GM21381 (cell line): ENCODE measurements around the gene MTHFSD.

Source experiments
- ATAC-seq: cut with Tn5 transposase; IDR thresholded peaks from one replicate; pipeline ENCODE4 v1.9.1; 2021; ENCODE audit warnings: mild to moderate bottlenecking, moderate library complexity; ENCODE audit not compliant: unreplicated experiment

The MTHFSD gene

GRCh38 chr16:86531641-86532525 lies 23.2 kb downstream of the MTHFSD start:
- no peak for ATAC-seq

DNA sequence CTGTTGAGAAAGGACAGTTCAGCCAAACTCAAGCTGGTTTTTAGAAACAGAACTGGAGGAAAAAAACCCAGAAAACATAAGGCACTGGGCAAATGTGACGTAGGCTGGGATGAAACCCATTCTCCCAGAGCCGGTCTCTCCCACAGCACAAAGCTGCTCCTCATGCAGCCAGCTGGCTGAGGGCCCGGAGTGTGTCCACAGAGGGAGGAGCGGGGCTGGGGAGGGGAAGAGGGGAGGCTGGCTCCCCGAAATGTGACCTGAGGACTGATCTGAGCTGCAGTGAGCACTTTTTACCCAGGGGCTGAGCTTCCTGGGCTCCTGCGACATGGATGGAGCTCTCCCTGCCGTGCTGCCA lies 23.9 kb downstream of the MTHFSD start:
- no peak for ATAC-seq

GRCh38 chr16:86530251-86531190 lies 24.5 kb downstream of the MTHFSD start:
- no peak for ATAC-seq

GRCh38 chr16:86529160-86529559 lies 25.9 kb downstream of the MTHFSD start:
- ATAC-seq = no peak

GRCh38 chr16:86528061-86528929 lies 26.7 kb downstream of the MTHFSD start:
- no peak for ATAC-seq

- no peak for ATAC-seq
Measured at GRCh38 chr16:86527366-86527765, 27.7 kb downstream of the MTHFSD start.

DNA sequence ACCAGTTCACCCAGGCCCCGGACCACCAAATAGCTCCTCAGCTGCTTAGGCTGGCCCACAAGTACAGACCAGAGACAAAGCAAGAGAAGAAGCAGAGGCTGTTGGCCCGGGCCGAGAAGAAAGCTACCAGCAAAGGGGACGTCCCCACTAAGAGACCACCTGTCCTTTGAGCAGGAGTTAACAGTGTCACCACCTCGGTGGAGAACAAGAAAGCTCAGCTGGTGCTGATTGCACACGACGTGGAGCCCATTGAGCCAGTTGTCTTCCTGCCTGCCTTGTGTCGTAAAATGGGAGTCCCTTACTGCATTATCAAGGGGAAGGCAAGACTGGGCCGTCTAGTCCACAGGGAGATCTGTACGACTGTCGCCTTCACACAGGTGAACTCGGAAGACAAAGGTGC lies 29.3 kb downstream of the MTHFSD start:
- no peak for ATAC-seq

- no peak for ATAC-seq
Measured at GRCh38 chr16:86524029-86524428, 31.0 kb downstream of the MTHFSD start.

- ATAC-seq = no peak
Measured at GRCh38 chr16:86523166-86523740, 31.8 kb downstream of the MTHFSD start.

DNA sequence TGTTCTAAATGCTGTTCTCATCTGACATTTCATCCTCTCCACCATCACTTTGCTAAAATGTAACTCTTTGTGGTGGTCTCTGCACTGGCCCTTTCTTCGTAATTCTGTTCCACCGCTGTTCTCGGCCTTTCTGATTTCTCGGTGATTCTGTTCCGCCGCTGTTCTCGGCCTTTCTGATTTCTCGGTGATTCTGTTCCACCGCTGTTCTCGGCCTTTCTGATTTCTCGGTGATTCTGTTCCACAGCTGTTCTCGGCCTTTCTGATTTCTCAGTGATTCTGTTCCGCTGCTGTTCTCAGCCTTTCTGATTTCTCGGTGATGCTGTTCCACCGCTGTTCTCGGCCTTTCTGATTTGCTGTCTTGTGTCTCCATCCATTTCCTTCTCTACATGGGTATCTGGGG lies 32.4 kb downstream of the MTHFSD start:
- no peak for ATAC-seq

DNA sequence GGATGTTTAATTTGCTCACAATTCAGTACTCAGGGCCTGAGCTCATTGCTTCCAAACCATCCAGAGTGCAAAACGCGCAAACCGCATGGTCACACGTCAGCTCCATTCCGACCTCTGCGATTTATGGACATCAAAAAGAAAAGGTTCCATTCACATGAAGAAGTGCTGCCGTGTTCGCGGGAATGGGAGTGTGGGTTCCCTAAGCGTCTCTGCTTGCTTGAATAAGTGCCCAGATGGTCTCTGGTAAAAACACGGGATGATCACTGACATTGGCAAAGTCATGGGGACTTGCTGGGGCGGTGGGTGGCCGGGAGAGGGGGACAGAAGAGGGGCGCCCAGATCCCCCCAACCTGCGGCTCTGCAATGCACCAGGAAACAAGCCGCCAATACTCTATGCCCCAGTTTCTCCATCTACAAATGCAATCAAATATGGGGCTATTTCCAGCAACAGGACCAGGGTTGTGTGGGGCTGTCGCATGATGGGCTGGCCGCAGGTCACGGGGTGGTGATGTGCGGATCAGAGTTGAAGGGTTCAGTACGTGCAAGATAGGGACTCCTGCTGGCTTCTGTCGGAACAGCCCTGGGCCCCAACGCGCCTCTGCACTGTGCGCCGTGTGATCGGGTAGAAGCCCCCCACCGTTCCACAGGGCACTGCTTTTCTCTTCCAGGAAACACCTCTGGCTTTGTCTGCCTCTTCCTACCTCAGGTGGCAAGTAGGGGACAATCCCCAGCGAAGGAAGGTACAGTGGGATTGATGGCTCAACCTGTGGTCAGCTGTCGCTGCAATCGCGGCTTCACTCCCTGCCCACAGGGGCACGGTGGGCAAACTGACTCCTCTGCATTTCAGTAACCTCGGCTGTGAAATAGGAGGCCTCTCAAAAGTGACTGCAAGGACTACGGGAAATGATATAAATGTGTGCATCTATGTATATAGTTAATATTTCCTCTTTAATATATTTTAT lies 33.5 kb downstream of the MTHFSD start:
- ATAC-seq = no peak

DNA sequence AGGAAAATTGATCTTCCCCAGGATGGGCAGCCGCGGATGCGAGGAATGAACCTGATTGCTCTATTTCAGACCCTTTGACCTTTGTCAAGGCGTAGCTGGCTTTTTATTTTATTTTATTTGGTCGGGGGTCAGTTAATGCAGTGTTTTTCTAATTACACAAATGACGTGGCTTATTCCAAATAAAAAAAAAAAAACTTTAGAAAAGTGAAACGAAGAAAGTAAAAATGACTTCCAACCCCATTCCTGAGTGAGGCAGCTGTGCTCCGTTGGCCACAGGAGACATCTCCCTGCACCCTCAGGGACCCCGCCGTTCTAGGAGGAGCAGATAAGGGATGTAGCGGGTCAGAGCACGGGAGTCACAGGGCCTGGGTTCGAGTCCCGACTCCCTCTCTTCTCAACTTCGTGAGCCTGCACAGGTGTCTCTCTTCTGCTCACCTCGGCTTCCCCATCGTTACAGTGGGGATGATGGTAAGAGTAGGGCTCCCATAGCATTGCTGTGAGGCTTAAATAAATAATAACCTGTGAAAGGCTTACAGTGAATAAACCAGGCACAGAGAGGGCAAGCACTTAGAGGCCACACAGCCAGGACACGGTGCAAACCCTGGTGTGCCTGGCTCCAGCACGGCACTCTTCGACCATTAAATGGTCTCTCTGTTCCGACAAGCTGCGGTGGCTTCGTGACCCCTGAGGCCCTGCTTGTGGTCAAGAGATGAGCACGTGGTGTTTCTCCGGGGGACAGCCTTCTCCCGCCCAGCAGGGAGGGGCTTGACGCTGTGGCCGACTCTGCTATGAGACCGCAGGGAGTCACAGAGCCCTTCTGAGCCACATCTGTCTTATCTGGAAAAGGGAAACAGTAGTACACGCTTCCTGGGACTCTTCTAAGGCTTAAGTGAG lies 34.5 kb downstream of the MTHFSD start:
- no peak for ATAC-seq

DNA sequence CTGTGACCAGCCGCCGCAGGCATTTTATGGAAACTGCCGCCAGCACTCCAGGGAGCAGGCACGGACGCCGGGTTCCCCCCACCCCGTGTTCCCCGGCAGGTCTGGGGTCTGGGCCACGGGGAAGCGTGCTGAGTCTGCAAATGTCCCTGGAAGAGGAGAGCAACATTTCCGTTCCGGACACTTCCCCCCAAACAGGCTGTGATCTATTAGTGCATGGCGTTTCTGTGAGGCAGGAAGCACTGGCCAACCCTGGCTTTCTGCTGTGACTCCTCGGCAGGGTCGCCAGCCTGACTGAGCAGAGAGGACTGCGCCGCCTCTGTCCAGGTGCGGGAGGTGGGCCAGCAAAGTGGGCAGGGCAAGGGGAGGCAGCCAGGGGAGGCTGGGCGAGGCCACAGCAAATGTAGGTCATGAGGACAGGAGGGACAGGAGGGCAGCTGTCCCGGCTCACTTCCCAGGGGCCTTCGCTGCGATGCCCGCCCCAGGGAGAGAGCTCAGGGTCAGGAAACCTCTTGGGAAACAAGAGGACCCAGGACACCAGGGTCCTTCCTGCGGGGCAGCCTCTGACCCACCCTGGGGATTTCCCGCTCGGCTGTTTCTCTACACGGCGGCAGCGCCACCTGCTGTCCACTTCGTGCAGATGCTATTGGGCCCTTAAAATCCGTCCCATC lies 35.3 kb downstream of the MTHFSD start:
- ATAC-seq = no peak

DNA sequence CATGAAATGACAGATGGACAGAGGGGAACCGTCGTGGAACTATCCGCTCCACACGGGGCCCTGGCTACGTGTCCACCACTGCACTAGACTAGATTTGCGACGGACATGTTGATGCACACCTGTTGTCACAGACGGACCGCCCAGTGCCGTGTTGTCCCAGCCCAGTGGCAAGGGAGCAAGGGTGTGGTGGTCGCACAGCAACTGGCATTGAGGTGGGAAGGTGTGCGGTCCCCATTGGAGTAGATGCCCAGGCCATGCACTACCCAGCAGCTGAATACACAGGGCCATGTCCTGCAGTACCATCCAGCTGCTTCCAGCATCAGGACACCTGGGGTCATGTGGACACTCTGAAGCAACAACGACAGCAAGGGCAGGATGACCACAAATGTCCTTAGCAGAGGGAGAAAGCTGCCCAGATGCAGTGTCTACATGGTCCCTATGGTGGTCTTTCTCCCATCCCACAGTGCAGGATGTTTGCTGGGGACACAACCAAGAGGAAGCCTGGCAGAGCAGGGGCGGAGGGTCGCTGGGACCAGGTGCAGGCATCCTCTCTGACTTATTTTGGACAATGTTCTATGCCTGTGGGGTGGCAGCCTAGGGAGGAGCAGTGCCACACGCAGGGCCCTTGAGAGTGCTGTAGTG lies 35.9 kb downstream of the MTHFSD start:
- no peak for ATAC-seq

DNA sequence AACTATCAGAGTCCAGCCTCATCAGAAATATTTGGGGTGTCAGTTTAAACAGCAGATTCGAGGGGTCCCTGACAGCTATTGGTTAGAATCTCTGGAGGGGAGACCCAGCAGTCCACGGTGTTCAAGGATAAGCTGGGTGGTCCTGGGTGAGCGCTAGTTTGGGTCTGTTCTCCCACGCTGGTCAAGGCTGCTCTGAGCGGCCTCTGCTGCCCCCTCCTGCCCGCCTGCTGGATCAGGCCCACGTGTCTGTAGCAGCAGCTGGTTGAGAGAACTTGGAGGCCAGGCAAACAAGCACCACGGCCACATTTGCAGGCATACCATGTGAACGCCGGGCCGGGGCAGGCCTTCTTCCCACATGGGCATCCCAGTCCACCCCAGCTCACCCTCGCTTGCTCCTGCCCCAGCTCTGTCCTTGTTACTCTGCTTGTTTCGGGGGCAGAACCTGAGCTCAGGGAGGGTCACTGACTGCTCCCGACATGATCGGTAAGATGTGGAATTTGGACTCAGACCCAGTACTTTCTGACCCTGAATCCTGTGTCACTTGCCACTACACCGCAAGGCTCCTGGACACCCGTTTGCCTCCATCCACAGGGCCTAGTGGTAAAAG lies 37.3 kb downstream of the MTHFSD start:
- no peak for ATAC-seq

- no peak for ATAC-seq
Measured at GRCh38 chr16:86517033-86517432, 38.0 kb downstream of the MTHFSD start.

DNA sequence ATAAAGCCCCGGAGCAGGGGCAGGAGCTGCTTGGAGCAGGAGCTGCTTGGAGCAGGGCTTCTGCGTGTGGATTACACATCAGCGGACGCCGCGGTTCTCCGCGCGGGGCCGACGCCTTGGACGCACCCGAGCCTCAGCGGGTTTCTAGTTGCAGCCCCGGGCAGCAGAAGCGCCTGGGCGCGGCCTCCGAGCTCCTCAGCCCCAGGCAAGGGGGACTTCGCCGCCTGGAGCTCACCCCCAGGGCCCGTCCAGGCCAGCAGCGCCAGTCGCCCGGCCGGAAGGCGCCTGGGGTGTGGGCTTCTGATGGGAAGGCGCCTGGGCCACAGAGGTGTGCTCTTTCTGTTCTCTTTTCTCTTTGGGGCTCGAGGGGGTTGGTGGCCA lies 38.4 kb downstream of the MTHFSD start:
- ATAC-seq = no peak
